ENCODE results near the gene PPP1R17.

PPP1R17 gene

DNA sequence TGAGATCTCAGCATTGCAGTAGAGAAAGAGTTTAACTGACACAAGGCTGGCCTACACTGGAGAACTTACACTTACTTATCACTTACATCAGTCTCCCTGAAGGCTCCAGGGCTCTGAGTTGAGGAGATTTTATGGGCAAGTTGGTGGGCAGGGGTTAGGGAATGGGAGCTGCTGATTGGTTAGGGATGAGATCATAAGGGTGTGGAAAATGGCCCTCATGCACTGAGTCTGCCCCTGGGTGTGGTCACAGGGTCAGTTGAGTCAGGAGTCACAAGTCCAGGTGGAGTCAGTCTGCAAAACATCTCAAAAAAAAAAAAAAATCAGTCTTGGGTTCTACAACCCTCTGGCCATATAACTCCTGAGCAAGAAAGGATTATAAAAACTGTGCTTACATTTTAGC lies 60.5 kb downstream of the PPP1R17 start:
- Mint-ChIP-seq H3K9me3 (no peaks in the 10 kb centered on the region), H3K27ac (no peak overlapping the region), H3K4me1 (no peaks in the 10 kb centered on the region), H3K36me3 (ENCODE audit: low read depth) (no peaks in the 10 kb centered on the region), H3K4me3 (no peak overlapping the region), H3K27me3 (ENCODE audit: low read depth) (peaks cover 8% of the 10 kb centered on the region)
- TF ChIP-seq, protein P1, sequence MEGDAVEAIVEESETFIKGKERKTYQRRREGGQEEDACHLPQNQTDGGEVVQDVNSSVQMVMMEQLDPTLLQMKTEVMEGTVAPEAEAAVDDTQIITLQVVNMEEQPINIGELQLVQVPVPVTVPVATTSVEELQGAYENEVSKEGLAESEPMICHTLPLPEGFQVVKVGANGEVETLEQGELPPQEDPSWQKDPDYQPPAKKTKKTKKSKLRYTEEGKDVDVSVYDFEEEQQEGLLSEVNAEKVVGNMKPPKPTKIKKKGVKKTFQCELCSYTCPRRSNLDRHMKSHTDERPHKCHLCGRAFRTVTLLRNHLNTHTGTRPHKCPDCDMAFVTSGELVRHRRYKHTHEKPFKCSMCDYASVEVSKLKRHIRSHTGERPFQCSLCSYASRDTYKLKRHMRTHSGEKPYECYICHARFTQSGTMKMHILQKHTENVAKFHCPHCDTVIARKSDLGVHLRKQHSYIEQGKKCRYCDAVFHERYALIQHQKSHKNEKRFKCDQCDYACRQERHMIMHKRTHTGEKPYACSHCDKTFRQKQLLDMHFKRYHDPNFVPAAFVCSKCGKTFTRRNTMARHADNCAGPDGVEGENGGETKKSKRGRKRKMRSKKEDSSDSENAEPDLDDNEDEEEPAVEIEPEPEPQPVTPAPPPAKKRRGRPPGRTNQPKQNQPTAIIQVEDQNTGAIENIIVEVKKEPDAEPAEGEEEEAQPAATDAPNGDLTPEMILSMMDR (IDR thresholded peaks at IDR 0.05; ENCODE audit: unreplicated experiment in 3 of 3): no peak

DNA sequence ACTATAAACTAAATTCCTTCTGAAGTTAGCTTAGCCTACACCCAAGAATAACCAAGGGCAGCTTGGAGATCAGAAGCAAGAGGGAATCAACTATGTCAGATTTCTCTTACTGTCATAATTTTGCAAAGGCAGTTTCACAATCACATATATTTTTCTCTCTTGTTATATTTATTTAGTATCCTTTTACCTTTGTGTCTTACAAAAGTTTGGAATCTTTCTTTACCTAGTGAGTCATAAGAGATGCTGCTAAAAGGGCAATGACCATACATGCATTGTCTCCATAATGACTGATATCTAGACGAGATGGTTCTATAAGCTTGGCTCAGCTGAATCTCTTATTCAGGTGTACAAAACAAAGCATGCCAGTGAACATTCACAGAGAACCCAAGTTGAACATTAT lies 61.1 kb downstream of the PPP1R17 start:
- no peak overlapping the region for H3K4me3 Mint-ChIP-seq
- H3K36me3 Mint-ChIP-seq (ENCODE audit: low read depth): no peaks in the 10 kb centered on the region
- TF ChIP-seq, protein P1 (IDR thresholded peaks at IDR 0.05; ENCODE audit: unreplicated experiment in 3 of 3): no peak
- H3K4me1 Mint-ChIP-seq: no peaks in the 10 kb centered on the region
- peaks cover 3% of the 10 kb centered on the region for H3K27me3 Mint-ChIP-seq (ENCODE audit: low read depth)
- no peaks in the 10 kb centered on the region for H3K9me3 Mint-ChIP-seq
- H3K27ac Mint-ChIP-seq: no peak overlapping the region

DNA sequence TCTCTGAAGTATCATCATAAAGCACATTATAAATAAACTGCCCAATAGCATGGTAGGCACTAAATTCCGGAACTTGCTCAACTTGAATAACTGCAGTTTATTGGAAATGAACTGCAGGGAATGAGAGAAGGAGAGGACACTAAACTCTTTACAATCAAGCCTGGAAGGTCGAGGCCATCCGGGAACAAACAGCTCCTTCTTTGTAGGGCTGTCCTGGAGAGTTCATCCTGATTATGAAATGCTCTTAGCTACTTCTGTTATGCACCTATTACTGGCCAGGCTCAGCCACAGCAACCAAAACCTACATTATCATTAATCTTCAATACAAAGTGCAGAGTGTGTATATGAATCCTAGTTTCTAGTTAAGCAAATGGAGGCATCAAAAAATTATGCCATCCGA lies 64.7 kb downstream of the PPP1R17 start:
- Mint-ChIP-seq H3K4me1 (no peaks in the 10 kb centered on the region), H3K27ac (no peak overlapping the region), H3K27me3 (ENCODE audit: low read depth) (no peaks in the 10 kb centered on the region), H3K9me3 (peaks cover 3% of the 10 kb centered on the region), H3K4me3 (no peak overlapping the region), H3K36me3 (ENCODE audit: low read depth) (no peaks in the 10 kb centered on the region)
- TF ChIP-seq, protein P1 (IDR thresholded peaks at IDR 0.05; ENCODE audit: unreplicated experiment in 3 of 3): no peak
